HG03575 (cell line): ENCODE data around the gene CAMK1.

Source experiments
- ATAC-seq: cut with Tn5 transposase; IDR thresholded peaks from one replicate; pipeline ENCODE4 v1.9.1; 2021; ENCODE audit not compliant: unreplicated experiment, insufficient number of reproducible peaks, low FRiP score; ENCODE audit errors: extremely low read depth

The CAMK1 gene

GRCh38 chr3:9769426-9770275 lies at the start of gene CAMK1:
TSS of gene CAMK1 (minus strand) at chr3:9769947. CDS start at chr3:9767749, 2,198 bp downstream.
- no peak for ATAC-seq

DNA sequence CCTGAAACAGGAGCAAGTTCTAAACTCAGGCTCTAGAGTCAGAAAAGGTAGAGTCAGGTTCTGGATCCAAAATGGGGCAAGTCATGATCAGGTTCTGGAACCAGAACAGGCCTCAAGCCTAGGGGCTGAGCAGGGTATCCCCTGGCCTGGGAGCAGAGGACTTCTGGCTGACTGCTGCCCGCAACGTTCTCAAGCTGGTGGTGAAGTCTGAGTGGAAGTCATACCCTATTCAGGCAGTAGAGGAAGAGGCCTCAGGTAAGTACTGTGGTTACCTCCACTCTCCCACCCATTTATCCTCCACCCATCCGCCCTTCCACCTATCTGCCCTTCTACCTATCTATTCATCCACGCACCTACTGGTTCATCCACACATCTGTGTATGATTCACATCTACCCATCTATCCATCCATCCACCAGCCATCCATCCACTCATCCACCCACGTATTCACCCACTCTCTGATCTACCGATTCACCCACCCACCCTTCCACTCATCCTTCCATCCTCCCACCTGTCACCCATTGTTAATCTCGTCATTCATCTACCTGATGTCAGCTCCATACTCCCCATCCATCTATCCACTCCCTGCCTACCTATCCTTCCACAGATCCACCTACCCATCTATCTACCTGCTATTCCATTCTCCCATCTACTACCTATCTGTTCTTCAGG lies 49.1 kb upstream of the CAMK1 start:
- ATAC-seq: no peak

GRCh38 chr3:9817436-9817835 lies 47.7 kb upstream of the CAMK1 start:
- ATAC-seq: no peak

DNA sequence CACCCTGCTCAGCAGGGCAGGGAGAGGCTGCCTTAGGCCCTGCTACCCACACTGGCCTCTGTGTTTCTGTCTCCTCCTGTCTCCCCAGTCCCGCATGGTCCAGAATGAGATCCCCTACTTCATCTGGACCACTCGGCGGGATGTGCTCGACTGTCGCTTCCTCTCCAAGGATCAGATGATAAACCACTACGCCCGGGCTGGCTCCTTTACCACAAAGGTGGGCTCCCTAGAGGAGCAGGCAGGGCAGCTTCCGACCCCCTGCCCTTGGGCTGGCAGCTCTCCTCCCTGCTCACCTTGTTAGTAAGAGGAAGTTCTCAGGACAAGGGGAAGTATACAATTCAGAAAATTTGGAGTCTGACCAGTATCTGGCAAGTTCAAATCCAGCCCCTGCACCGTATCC lies 46.2 kb upstream of the CAMK1 start:
- no peak for ATAC-seq

- ATAC-seq: no peak
These were observed 43.2 kb upstream of the CAMK1 start for GRCh38 chr3:9812870-9813483.

DNA sequence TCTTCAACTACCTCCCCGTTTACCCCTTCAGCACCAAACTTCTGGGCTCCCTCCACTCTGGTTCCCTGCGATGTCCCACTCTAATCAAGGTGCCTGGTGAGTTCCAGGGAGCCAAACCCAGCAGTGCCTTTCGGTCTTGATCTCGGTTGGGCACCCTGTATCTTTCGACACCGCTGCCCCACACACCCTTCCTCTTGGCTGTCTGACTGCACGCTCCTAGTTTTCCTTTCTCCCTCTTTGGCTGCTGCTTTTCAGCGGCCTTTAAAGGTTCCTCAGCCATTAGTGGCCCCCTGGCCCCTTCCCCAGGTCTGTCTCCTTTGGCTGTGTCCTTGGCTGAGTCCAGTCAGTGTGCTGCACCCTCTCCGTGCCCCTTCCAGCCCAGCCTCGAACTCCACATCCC lies 41.1 kb upstream of the CAMK1 start:
- no peak for ATAC-seq

- ATAC-seq: no peak
These were observed 40.7 kb upstream of the CAMK1 start for GRCh38 chr3:9810433-9810770.

DNA sequence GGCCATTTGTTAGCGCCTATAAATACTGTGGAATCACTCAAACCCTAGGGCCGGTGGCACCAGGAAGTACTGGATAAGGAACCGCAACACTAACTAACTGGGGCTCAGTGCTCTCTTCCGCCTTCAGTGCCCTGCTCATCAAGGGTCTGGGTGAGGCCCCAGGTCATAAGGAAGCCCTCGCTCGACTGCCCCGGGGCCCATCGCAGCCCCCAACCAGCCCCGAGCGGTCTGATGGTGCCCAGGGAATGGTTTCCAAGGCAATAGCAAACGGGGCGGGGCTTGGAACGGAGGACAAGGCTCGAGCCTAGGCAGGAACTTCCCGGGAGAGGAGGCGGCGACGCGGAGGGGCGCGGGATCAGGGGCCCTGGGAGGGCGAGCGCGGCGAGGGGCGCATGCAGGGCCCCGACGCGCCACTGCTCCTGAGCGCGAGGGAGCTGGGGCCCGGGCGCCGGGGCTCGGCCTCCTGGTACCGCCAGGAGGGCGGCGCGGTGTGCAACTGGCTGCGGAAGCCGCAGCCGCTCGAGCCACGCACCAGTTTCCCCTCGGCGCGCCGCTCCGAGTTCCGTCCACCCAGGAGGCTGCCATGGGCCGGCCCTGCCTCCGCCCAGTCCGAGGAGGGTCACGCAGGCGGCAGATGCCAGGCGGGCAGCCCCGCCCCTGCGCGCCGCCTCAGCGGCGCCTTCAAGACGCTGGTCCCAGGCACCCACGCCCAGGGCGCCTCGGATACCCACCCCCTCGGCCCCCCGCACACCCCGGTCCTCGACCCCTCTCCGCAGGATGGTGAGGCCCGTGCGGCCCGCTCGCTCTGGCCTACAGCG lies 40.1 kb upstream of the CAMK1 start, which contains the start of gene TTLL3:
Gene TTLL3 (plus strand): TSS at position 648 of the 818 bp plus-strand sequence. CDS start 400 bp downstream, outside the sequence.
- no peak for ATAC-seq

GRCh38 chr3:9809239-9809614 lies 39.5 kb upstream of the CAMK1 start:
- no peak for ATAC-seq

DNA sequence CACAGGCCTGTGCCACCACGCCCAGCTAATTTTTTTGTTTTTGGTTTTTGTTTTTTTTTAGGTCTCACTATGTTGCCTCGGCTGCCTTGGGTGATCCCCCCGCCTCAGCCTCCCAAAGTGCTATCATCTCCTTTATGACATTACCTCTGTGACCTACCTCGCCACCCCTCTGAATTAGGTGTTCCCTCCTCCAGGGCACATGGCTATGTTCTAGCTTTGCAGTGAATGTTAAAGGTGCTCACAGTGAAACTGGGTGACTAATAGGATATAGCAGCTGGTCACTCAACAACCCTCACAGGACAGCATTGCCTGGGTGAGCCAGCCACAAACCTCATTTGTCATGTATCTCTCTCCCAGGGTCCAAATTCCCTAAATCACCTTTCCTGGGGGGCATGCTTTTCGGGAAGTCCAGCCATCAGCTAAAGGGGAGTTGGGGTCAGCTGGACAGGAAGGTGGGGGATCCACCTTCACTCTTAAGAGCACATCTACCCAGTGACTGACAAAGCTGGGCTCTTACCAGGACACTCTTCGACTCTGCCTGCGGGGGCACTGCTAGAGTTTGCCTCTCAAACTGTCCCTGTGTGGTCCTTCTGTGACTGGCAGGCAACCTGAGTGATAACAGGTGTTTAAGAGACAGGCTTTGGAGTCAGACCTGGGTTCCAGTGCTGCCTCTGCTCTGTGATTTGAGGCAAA lies 38.7 kb upstream of the CAMK1 start:
- no peak for ATAC-seq

DNA sequence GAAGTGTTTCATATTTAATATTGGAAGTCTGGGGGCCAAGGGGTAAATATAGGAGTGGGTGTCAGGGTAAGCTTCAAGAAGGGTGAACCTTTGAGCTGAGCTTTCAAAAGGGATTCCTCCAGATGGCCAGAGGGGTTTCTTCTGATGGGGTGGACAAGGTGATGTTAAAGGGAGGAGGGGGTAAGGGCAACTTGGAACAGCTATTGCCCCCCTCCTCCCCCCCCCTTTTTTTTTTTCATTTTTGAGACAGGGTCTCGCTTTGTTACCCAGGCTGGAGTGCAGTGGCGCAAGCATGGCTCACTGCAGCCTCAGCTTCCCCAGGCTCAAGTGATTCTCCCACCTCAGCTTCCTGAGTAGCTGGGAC lies 38.2 kb upstream of the CAMK1 start:
- no peak for ATAC-seq

DNA sequence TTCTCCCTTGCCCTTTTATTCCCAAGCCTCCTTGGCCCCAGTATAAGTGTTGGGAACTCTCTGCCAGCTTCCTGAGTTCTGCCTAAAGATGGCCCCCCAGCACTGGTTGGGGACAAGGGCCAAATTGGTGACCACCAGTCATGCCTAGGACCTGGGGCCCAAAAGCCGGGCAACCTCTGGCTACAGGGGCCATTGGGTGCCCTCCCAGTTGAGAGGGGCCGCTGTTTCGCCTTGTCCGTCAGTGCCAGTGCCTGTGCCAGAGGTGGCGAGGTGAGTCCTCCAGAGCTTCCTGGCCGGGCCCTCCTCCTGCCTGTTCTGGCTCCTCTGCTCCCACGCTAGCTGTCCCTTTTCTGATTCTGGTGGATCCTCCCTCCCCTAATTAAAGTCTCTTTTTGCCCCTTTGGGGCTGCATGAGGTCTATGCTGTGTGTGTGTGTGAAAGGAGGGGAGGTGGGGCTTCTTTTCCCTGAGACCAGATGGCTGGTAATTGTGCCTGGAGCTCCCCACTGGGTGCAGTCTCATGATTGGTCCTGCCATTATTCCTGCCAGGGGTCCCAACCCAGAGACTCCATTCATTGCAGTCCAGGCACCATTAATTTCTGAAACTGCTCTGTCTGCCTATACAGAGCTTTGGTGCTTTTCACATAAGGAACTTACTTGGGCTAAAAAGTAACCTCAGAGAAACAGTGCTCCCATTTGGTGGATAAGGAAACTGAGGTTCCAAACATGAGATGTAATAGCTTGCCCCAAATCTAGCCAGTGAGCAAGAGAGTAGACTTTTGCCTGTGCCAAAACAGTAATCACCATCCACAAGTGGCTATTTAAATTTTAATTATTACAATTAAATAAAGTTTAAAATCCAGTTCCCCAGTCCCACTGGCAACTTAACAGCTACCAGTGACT lies 37.2 kb upstream of the CAMK1 start:
- no peak for ATAC-seq

DNA sequence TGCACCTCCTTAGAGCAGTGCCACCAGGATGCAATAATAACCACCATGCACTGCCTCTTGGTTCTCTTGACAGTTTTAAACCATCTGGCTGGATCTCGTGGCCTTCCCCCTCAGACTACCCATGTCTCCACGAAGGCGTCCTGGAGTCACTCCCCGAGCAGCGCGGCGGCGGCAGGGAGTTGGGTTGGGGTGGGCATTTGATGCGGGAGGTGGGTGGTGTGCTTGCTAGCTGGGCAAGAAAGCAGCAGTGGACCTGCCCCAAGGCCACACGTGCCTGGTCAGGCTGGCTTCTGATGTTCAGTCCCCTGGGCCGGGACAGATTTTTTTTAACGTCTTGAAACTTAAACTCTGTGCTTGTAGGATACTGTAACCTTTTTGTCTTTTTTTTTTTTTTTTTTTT lies 36.4 kb upstream of the CAMK1 start:
- ATAC-seq: no peak

- ATAC-seq: no peak
These were observed 35.2 kb upstream of the CAMK1 start for GRCh38 chr3:9804996-9805395.

GRCh38 chr3:9803494-9803893 lies 33.7 kb upstream of the CAMK1 start:
- ATAC-seq: no peak

GRCh38 chr3:9800529-9800928 lies 30.8 kb upstream of the CAMK1 start:
- no peak for ATAC-seq

DNA sequence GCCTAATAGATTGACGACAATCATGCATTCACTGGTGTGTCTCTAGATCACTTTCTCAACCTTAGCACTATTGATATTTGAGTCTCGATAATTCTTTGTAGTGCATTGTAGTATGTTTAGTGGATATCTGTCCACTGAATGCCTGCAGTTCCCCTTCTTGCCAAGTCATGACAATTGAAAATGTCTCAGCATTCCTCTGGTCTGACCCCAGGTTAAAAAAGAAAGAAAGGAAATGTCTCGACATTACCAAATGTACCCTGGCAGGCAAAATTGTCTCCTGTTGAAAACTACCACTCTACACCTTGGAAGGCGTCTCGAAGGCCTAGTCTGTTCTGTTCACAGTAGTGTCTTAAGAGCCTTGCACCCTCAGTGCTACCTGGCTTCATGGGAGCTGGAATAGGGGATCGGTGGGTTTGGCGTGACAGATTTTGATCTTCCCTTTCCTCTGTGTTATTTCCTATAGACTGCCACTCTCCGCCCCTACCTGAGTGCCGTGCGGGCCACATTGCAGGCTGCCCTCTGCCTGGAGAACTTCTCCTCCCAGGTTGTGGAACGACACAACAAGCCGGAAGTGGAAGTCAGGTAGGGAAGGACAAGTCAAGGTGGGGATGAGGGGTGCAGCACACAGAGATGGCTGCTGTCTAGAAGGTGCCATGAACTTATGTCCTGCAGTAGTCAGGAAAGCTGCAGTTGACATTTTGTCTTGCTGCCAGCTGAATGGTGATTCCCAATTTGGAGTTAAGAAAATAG lies 27.6 kb upstream of the CAMK1 start:
- ATAC-seq: no peak
